ENCODE data around the gene CCDC33.

GRCh38 chr15:74220475-74221248 is 15.5 kb upstream of the CCDC33 start:
- TF ChIP-seq, protein P1, sequence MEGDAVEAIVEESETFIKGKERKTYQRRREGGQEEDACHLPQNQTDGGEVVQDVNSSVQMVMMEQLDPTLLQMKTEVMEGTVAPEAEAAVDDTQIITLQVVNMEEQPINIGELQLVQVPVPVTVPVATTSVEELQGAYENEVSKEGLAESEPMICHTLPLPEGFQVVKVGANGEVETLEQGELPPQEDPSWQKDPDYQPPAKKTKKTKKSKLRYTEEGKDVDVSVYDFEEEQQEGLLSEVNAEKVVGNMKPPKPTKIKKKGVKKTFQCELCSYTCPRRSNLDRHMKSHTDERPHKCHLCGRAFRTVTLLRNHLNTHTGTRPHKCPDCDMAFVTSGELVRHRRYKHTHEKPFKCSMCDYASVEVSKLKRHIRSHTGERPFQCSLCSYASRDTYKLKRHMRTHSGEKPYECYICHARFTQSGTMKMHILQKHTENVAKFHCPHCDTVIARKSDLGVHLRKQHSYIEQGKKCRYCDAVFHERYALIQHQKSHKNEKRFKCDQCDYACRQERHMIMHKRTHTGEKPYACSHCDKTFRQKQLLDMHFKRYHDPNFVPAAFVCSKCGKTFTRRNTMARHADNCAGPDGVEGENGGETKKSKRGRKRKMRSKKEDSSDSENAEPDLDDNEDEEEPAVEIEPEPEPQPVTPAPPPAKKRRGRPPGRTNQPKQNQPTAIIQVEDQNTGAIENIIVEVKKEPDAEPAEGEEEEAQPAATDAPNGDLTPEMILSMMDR (IDR thresholded peaks at IDR 0.05; ENCODE audit: insufficient read depth, low read depth, low read length): no peak
- no peak for TF ChIP-seq EZH2 (IDR thresholded peaks at IDR 0.05; ENCODE audit: insufficient read depth, low read length)
